Naive B cell (primary cell): ENCODE measurements around the gene FOSL1. TPM values are rescaled to one million over a fixed set of nuclear protein-coding genes. Genes with fewer than 3 reads are reported as not detected.

Source experiments
- ATAC-seq, 2 donors: fragments of 150-1000 bp; cut with Tn5 transposase; 2 replicates each; pipeline ENCODE4 v1.10.0; 2021; ENCODE audit warnings: low read depth in 2 of 2, mild to moderate bottlenecking in 2 of 2, moderate library complexity in 2 of 2
- DNase-seq: peaks from one replicate; pipeline ENCODE4 v3.0.0; 2022
- H3K27ac Mint-ChIP-seq, 6 donors: one replicate each; pipeline ENCODE4 v1.8.0; 2020 to 2022; ENCODE audit warnings: mild to moderate bottlenecking in 6 of 6, mixed read lengths in 6 of 6, moderate library complexity in 5 of 6, inconsistent platforms in 2 of 6
- H3K27me3 Mint-ChIP-seq, 3 donors: one replicate each; pipeline ENCODE4 v1.8.0; 2021 to 2022; ENCODE audit warnings: mixed read lengths in 3 of 3, mild to moderate bottlenecking in 1 of 3
- H3K36me3 Mint-ChIP-seq, 2 donors: one replicate each; pipeline ENCODE4 v1.8.0; 2020 to 2022; ENCODE audit warnings: mixed read lengths in 2 of 2, inconsistent platforms in 1 of 2, mild to moderate bottlenecking in 1 of 2
- H3K4me1 Mint-ChIP-seq, 3 donors: one replicate each; pipeline ENCODE4 v1.8.0; 2020 to 2022; ENCODE audit warnings: mixed read lengths in 3 of 3, inconsistent platforms in 1 of 3, mild to moderate bottlenecking in 1 of 3, moderate library complexity in 1 of 3
- H3K4me3 Mint-ChIP-seq, 8 donors: one replicate each; pipeline ENCODE4 v1.8.0; 2020 to 2022; ENCODE audit warnings: mild to moderate bottlenecking in 8 of 8, mixed read lengths in 8 of 8, moderate library complexity in 8 of 8, inconsistent platforms in 2 of 8
- H3K9me3 Mint-ChIP-seq, 7 donors: one replicate each; pipeline ENCODE4 v1.8.0; 2020 to 2022; ENCODE audit warnings: mixed read lengths in 7 of 7, mild to moderate bottlenecking in 5 of 7, inconsistent platforms in 2 of 7, moderate library complexity in 1 of 7
- polyA plus RNA-seq, 6 donors: library from polyadenylated mRNA; unstranded; fragments of 300-500 nt; fragmentation: Illumina TruSeq; gene quantifications; one replicate each; pipeline ENCODE4 v1.2.3, GENCODE V29; 2021; ENCODE audit warnings: low read depth in 6 of 6

Gene FOSL1
- polyA plus RNA-seq, 6 donors from 2014 or later, result 0.25 to 0.34 (median 0.27) TPM; not detected in 3

- Mint-ChIP-seq H3K27ac (peak overlapping the region in 1 of 6 donors; percentile 26), H3K27me3 (no peaks in the 10 kb centered on the region), H3K9me3 (no peaks in the 10 kb centered on the region), H3K4me1 (peaks cover 14 to 33% (median 26%) of the 10 kb centered on the region in 3 donors), H3K4me3 (peak overlapping the region in 1 of 8 donors; percentile 36), H3K36me3 (peaks cover 0 to 17% of the 10 kb centered on the region in 2 donors)
- DNase-seq, result no peak
- ATAC-seq, result peak; percentile 34 to 45
Measured at GRCh38 chr11:65867284-65868071, 32.7 kb downstream of the FOSL1 start.

- Mint-ChIP-seq H3K27me3 (no peaks in the 10 kb centered on the region), H3K36me3 (peaks cover 0 to 18% of the 10 kb centered on the region in 2 donors), H3K27ac (peak overlapping the region in 2 of 6 donors; percentile 26 to 67), H3K9me3 (no peaks in the 10 kb centered on the region), H3K4me3 (peak overlapping the region in 1 of 8 donors; percentile 36), H3K4me1 (peaks cover 19 to 36% (median 29%) of the 10 kb centered on the region in 3 donors)
- DNase-seq (no peak), ATAC-seq (no peak)
Measured at GRCh38 chr11:65866509-65867283, 33.5 kb downstream of the FOSL1 start.

DNA sequence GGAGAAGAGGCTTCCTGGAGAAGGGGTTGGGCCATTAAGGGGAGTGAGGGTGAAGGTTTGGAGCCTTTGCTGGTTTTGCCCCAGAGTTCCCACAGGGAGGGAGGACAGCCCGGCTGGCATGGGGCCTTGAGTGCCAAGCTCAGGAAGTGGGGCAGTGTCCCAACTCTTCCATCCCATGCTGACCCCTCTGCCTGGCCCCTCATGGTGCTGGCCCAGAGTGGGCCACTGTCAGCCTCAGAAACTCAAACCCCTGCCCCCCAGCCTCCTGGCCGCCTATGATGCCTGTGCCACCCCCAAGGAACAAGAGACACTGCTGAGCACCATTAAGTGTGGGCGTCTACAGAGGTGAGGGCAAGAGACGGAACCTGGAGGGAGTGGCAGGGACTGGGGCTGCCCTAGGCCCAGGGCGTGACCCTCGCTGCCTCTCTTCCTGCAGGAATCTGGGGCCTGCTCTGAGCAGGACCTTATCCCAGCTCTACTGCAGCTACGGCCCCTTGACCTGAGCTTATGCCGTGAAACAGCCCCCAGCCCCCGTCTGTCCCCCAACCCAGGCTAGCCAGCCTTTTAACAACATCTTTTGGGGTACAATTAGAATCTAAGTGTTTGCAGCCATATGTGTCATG, 34.5 kb downstream of the FOSL1 start:
- H3K27ac Mint-ChIP-seq, result no peak overlapping the region
- H3K36me3 Mint-ChIP-seq, result peaks cover 0 to 18% of the 10 kb centered on the region in 2 donors
- no peaks in the 10 kb centered on the region for H3K27me3 Mint-ChIP-seq
- no peak for ATAC-seq
- peaks cover 20 to 33% (median 26%) of the 10 kb centered on the region in 3 donors for H3K4me1 Mint-ChIP-seq
- DNase-seq, result no peak
- H3K9me3 Mint-ChIP-seq, result no peaks in the 10 kb centered on the region
- H3K4me3 Mint-ChIP-seq, result peak overlapping the region in 2 of 8 donors; percentile 4 to 81

DNA sequence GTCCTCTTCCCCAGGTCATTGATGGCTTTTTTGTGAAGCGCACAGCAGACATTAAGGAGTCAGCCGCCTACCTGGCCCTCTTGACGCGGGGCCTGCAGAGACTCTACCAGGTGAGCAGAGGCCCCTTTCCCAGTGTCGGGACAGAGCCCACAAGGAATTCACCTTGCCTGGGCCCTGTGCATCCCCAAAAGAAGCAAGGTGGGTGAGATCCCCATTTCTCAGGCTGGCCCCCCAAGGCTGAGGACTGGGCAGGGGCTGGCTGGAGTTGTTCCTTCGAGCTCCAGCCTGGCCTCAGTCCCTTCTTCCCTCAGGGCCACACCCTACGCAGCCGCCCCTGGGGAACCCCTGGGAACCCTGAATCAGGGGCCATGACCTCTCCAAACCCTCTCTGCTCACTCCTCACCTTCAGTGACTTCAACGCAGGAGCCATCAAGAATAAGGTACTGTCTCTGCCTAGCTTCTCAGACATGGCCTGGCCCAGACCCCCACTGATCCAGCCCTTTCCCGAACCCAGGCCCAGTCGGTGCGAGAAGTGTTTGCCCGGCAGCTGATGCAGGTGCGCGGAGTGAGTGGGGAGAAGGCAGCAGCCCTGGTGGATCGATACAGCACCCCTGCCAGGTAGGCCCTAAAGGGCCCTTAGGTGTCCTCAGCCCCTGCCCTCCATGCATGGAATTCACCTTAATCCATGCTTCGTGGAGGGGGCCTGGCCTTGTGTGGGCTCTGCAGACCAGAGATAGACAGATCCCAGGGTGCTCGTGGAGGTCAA, 35.3 kb downstream of the FOSL1 start:
- H3K36me3 Mint-ChIP-seq, result peaks cover 0 to 18% of the 10 kb centered on the region in 2 donors
- peaks cover 20 to 35% (median 27%) of the 10 kb centered on the region in 3 donors for H3K4me1 Mint-ChIP-seq

GRCh38 chr11:65863889-65864705, 36.1 kb downstream of the FOSL1 start:
- no peak for DNase-seq
- Mint-ChIP-seq H3K4me3 (peak overlapping the region in 2 of 8 donors; percentile 20 to 41), H3K9me3 (no peaks in the 10 kb centered on the region), H3K4me1 (peaks cover 25 to 39% (median 27%) of the 10 kb centered on the region in 3 donors), H3K27ac (no peak overlapping the region), H3K36me3 (peaks cover 0 to 18% of the 10 kb centered on the region in 2 donors), H3K27me3 (no peaks in the 10 kb centered on the region)
- no peak for ATAC-seq

More for the DNA sequence above, 35.3 kb downstream of the FOSL1 start:
- H3K9me3 Mint-ChIP-seq, result no peaks in the 10 kb centered on the region
- DNase-seq (no peak), ATAC-seq (no peak)
- no peak overlapping the region for H3K27ac Mint-ChIP-seq
- H3K27me3 Mint-ChIP-seq, result no peaks in the 10 kb centered on the region
- peak overlapping the region in 4 of 8 donors; percentile 15 to 81 (median 39) for H3K4me3 Mint-ChIP-seq

DNA sequence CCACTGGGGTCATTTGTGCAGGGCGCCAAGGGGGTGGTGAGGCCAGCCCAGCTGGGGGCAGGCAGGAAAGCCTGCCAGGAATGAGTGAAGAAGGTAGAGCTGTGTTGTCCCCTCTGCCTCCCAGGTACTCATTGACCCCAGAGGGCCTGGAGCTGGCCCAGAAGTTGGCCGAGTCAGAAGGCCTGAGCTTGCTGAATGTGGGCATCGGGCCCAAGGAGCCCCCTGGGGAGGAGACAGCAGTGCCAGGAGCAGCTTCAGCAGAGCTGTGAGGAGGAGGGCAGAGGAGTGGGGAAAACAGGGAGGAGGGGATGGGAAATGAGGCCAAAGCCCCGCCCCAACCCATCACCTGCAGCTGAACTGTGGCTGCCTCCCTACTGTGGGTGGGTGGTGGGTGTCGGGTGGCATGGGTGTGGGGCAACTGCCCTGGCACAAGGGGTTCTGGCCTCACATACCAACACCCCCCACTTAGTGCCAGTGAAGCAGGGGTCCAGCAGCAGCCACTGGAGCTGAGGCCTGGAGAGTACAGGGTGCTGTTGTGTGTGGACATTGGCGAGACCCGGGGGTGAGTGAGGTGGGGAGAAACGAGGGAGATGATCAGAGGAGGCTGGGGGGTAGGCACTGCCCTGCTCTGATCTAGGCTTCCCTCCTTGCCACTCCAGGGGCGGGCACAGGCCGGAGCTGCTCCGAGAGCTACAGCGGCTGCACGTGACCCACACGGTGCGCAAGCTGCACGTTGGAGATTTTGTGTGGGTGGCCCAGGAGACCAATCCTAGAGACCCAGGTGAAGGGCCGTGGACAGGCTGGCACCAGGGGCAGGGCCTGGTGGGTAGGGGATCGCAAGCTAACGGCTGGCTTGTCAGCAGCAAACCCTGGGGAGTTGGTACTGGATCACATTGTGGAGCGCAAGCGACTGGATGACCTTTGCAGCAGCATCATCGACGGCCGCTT, 37.0 kb downstream of the FOSL1 start:
- Mint-ChIP-seq H3K4me1 (peaks cover 33 to 48% (median 36%) of the 10 kb centered on the region in 3 donors), H3K36me3 (peaks cover 0 to 18% of the 10 kb centered on the region in 2 donors), H3K27me3 (no peaks in the 10 kb centered on the region), H3K27ac (peak overlapping the region in 3 of 6 donors; percentile 21 to 63 (median 58)), H3K9me3 (no peaks in the 10 kb centered on the region), H3K4me3 (peak overlapping the region in 4 of 8 donors; percentile 53 to 84 (median 62))
- DNase-seq (no peak), ATAC-seq (no peak)

DNA sequence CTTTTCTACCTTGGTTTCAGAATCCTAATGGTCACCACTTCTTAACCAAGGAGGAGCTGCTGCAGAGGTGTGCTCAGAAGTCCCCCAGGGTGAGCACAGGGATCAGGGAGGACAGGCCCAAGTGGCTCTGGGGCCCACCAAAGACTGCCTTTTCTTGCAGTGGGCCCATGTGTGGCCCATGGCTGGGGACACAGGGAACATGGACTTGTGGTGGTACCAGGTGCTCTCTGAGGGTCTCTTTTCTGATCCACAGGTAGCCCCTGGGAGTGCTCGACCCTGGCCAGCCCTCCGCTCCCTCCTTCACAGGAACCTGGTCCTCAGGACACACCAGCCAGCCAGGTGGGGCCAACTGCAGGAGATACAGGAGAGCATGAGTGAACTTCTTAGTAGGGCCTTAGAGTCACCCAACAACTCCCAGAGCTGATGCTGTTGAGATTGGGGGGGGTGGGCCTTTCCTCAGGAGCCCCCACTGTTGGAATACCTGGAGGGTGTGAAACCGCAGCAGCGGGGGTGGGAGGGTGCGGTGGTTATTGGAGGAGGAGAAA, 37.9 kb downstream of the FOSL1 start:
- Mint-ChIP-seq H3K36me3 (peaks cover 0 to 18% of the 10 kb centered on the region in 2 donors), H3K27ac (no peak overlapping the region), H3K4me3 (peak overlapping the region in 6 of 8 donors; percentile 53 to 95 (median 80)), H3K4me1 (peaks cover 34 to 44% (median 36%) of the 10 kb centered on the region in 3 donors), H3K27me3 (no peaks in the 10 kb centered on the region), H3K9me3 (no peaks in the 10 kb centered on the region)
- ATAC-seq, result no peak
- DNase-seq, result no peak

DNA sequence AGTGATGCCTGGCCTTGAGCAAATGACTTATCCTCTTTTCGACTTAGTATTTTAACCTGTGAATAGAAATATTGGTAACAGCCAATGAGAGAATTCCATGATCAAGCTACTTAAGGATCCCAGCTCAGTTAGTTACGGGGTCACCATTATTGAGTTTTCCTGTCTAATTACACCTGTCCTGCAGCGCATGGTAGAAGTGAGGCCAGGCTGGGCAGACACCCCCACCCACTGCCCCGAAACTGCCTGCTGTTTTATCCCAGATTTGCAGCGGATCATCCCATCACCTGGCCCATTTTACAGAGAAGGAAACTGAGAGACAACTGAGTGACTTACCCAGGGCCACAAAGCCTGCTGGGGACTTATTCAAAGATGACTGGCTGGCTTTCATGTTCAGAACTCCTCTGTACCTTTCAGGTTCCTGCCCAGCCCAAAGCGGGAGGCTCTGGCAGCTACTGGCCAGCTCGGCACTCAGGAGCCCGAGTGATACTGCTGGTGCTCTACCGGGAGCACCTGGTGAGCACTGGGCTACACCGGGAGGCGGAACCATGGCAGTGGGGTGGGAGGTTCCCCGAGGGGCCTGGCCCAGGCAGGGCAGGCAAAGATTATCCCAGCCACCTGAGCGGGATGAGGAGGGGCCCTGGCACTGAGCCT, 38.5 kb downstream of the FOSL1 start:
- peak overlapping the region; percentile 75 to 99 (median 92) for H3K4me3 Mint-ChIP-seq
- no peaks in the 10 kb centered on the region for H3K9me3 Mint-ChIP-seq
- H3K27ac Mint-ChIP-seq, result peak overlapping the region in 2 of 6 donors; percentile 37 to 61
- H3K4me1 Mint-ChIP-seq, result peaks cover 38 to 42% (median 39%) of the 10 kb centered on the region in 3 donors
- peaks cover 0 to 18% of the 10 kb centered on the region in 2 donors for H3K36me3 Mint-ChIP-seq
- no peaks in the 10 kb centered on the region for H3K27me3 Mint-ChIP-seq
- DNase-seq, result no peak
- no peak for ATAC-seq

GRCh38 chr11:65861165-65861505, 39.1 kb downstream of the FOSL1 start:
- Mint-ChIP-seq H3K36me3 (peaks cover 0 to 18% of the 10 kb centered on the region in 2 donors), H3K4me1 (peaks cover 41 to 48% (median 43%) of the 10 kb centered on the region in 3 donors)
- no peak for DNase-seq

DNA sequence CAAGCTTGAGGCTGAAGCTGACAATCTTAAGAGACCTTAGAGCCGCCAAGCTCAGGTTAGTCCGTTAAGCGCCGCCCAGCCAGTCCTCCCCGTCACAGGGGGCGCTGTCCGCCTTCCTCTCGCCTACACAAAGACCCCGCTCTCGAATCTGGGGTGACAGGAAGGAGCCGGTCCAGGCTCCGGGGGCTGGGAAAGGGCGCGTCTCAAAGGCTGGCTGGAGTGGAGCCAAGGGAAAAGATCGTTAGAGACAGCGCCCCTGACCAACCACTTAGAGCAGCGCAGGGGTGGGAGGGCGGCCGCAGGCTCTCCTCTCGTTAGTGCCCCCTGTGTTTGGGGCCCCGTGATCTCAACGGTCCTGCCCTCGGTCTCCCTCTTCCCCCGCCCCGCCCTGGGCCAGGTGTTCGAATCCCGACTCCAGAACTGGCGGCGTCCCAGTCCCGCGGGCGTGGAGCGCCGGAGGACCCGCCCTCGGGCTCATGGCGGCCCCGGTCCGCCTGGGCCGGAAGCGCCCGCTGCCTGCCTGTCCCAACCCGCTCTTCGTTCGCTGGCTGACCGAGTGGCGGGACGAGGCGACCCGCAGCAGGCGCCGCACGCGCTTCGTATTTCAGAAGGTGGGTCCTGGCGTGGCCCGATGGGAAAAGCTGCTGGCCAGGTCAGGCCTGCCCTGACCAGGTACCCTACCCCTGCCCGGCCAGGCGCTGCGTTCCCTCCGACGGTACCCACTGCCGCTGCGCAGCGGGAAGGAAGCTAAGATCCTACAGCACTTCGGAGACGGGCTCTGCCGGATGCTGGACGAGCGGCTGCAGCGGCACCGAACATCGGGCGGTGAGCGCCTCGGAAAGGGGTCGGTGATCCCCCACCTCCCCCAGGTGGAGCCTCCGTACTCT, 39.7 kb downstream of the FOSL1 start, which contains the start of gene MUS81:
Gene MUS81 (plus strand): TSS at position 156 of the 887 bp plus-strand sequence. CDS start 321 bp downstream, at position 477.
- Mint-ChIP-seq H3K4me3 (peak within 1 kb of the TSS; percentile 91 to 99 (median 96)), H3K4me1 (peaks cover 41 to 50% (median 49%) of the 10 kb centered on the region in 3 donors), H3K9me3 (no peaks in the 10 kb centered on the region), H3K27me3 (no peaks in the 10 kb centered on the region), H3K27ac (peak within 1 kb of the TSS; percentile 79 to 98 (median 96)), H3K36me3 (peaks cover 0 to 18% of the 10 kb centered on the region in 2 donors)
- DNase-seq, result peak; percentile 95
- ATAC-seq, result peak; percentile 46 to 50

More at GRCh38 chr11:65861165-65861505, 39.1 kb downstream of the FOSL1 start:
- no peak for ATAC-seq
- Mint-ChIP-seq H3K27ac (peak overlapping the region in 5 of 6 donors; percentile 24 to 93 (median 79)), H3K9me3 (no peaks in the 10 kb centered on the region), H3K27me3 (no peaks in the 10 kb centered on the region), H3K4me3 (peak overlapping the region; percentile 91 to 99 (median 96))
